Kidney epithelial cell (primary cell): ENCODE data around the gene LRR1. TPM values are rescaled to one million over a fixed set of nuclear protein-coding genes. Genes with fewer than 3 reads are reported as not detected.

Experiments
- DNase-seq: peaks from one replicate; pipeline ENCODE4 v3.0.0-alpha.2; 2010; ENCODE audit warnings: low read depth
- H3K27me3 ChIP-seq: 2 replicates; pipeline ENCODE4 v1.6.0; 2011; ENCODE audit warnings: low read length; ENCODE audit not compliant: control insufficient read depth, insufficient read depth
- H3K36me3 ChIP-seq: 2 replicates; pipeline ENCODE4 v1.5.1; 2011; ENCODE audit warnings: low read length; ENCODE audit not compliant: control insufficient read depth, insufficient read depth
- H3K4me3 ChIP-seq: 2 replicates; pipeline ENCODE4 v1.5.1; 2011; ENCODE audit warnings: low read depth, mild to moderate bottlenecking, control low read depth, low read length
- total RNA-seq: library from RNA; depleted of rRNA; stranded (reverse); fragments of >200 nt; gene quantifications from 2 replicates; pipeline ENCODE4 v1.2.3, GENCODE V29; 2015
- TF ChIP-seq, protein P1 (sequence below): IDR thresholded peaks from 2 replicates; pipeline ENCODE4 v1.5.1; 2011; ENCODE audit warnings: mild to moderate bottlenecking, moderate library complexity, low read length, control low read depth, inconsistent platforms; ENCODE audit not compliant: insufficient read depth, poor library complexity, severe bottlenecking

LRR1 gene, protein sequence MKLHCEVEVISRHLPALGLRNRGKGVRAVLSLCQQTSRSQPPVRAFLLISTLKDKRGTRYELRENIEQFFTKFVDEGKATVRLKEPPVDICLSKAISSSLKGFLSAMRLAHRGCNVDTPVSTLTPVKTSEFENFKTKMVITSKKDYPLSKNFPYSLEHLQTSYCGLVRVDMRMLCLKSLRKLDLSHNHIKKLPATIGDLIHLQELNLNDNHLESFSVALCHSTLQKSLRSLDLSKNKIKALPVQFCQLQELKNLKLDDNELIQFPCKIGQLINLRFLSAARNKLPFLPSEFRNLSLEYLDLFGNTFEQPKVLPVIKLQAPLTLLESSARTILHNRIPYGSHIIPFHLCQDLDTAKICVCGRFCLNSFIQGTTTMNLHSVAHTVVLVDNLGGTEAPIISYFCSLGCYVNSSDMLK
- 7.5 and 12.4 TPM in 2 replicates for total RNA-seq

DNA sequence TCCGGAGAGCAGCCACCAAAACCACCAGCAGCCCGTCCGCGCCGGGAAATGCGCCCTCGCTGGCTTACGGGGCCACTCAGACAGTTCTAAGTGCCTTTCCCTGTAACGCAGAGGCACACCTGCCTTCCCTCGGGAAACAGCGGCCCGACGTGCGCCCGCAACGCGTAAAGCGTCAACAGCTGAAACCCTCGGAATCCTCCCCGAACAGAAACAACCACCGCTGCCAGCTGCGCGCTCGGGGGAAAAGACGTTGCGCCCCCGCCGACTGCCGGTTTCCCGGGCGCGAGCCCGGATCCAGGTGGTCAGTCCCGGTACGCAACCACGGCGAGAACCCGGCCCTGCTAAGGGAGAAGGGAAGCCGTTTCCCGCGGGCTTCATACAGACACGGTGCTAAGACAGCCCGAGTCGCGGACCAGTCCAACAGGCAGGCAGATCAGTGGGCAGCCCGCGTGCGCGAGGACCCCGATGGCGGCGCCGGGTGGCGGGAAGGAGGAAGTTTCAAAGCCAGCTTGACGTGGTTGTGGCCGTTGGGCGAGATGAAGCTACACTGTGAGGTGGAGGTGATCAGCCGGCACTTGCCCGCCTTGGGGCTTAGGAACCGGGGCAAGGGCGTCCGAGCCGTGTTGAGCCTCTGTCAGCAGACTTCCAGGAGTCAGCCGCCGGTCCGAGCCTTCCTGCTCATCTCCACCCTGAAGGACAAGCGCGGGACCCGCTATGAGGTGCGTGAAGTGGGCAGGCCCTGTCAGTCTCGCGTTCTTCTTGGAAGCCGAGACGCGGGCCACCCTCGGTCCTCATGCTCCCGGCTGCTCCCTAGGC lies at the start of gene LRR1:
Gene LRR1 (plus strand): TSS at position 456 of the 816 bp plus-strand sequence. CDS start 81 bp downstream, at position 537.
- H3K36me3 ChIP-seq = no peaks in the 10 kb centered on the region
- no peaks in the 10 kb centered on the region for H3K27me3 ChIP-seq
- peak within 1 kb of the TSS; percentile 65 for H3K4me3 ChIP-seq
- TF ChIP-seq, protein P1, sequence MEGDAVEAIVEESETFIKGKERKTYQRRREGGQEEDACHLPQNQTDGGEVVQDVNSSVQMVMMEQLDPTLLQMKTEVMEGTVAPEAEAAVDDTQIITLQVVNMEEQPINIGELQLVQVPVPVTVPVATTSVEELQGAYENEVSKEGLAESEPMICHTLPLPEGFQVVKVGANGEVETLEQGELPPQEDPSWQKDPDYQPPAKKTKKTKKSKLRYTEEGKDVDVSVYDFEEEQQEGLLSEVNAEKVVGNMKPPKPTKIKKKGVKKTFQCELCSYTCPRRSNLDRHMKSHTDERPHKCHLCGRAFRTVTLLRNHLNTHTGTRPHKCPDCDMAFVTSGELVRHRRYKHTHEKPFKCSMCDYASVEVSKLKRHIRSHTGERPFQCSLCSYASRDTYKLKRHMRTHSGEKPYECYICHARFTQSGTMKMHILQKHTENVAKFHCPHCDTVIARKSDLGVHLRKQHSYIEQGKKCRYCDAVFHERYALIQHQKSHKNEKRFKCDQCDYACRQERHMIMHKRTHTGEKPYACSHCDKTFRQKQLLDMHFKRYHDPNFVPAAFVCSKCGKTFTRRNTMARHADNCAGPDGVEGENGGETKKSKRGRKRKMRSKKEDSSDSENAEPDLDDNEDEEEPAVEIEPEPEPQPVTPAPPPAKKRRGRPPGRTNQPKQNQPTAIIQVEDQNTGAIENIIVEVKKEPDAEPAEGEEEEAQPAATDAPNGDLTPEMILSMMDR = no peak
- DNase-seq = peak; percentile 41

DNA sequence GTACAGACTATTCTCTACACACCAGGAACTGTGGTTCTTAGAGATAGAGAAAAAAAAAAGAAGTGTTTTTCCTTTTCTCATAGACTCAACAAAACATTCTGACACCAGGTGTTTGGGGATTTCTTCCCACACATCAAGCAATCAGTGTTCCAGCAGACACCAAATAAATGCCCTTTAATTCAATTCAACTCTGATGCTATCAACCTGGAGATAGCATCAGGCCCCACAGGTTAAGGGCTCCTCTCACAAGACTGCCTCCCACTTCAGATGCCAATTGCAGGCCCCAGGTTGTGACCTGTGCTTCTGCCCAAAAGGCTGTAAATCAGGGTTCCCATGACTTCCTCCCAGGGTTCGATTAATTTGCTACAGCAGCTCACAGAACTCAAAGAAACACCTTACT lies 49.3 kb upstream of the LRR1 start:
- no peak for DNase-seq
- H3K4me3 ChIP-seq = no peak overlapping the region
- TF ChIP-seq, protein P1 = no peak

DNA sequence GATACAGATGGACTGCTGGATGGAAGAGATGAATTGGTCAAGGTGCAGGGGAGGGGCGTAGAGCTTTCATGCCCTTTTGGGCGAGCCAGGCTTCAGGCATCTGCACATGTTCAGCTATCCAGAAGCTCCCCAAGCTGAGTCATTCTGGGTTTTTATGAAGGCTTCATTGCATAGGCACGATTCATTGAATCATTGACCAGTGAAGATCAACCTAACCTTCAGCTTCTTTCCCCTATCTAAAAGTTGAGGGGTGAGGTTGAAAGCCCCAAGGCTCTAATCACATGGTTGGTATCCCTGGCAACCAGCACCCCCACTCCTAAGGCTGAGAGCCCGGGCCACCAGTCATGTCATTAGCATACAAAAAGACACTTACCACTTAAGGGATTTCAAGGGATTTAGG lies 48.9 kb upstream of the LRR1 start:
- no peaks in the 10 kb centered on the region for H3K36me3 ChIP-seq
- TF ChIP-seq, protein P1 = no peak
- no peak overlapping the region for H3K4me3 ChIP-seq
- no peaks in the 10 kb centered on the region for H3K27me3 ChIP-seq
- DNase-seq = peak; percentile 56

More for the DNA sequence above, 49.3 kb upstream of the LRR1 start:
- Histone ChIP-seq H3K27me3 (no peaks in the 10 kb centered on the region), H3K36me3 (no peaks in the 10 kb centered on the region)

DNA sequence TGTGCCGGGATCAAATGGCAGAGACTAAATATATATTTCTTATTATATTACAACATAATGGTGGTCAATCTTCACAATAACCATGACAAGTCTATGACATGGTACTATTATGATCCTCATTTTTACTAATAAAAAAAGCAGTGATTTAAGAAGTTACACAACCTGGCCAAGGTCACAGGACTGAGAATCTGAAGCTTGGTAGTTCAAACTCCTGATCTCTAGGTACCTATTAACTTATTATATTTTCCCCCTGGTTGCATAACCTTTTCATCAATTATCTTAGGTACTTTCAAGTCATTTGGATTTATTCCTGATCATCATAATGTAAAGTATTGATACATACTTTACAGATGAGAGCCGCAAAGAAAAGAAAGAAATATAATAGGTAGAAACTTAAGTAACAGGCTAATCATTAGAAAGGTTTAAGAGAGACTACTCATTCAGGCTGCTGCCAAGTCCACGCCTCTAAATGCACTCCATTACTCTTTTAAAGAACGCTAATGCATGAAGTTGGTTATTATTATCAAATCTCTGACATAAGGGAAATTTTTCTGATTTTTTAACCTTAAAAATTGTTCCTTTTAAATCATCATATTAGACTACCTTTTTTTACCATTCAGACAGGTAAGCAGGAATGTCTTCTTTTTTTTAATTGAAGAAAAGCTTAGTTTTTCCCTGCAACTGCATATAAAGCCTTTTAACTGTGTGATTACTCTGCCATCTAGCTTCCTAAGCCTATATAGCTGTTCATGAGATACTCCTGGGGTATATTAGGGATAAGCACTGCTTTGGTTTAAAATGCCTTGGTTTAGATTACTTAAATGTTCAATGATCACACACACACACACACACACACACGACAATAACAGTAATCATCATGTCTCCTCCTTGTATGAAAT lies 48.2 kb upstream of the LRR1 start:
- TF ChIP-seq, protein P1 = peak; percentile 49
- Histone ChIP-seq H3K36me3 (no peaks in the 10 kb centered on the region), H3K4me3 (no peak overlapping the region), H3K27me3 (no peaks in the 10 kb centered on the region)
- DNase-seq = no peak

DNA sequence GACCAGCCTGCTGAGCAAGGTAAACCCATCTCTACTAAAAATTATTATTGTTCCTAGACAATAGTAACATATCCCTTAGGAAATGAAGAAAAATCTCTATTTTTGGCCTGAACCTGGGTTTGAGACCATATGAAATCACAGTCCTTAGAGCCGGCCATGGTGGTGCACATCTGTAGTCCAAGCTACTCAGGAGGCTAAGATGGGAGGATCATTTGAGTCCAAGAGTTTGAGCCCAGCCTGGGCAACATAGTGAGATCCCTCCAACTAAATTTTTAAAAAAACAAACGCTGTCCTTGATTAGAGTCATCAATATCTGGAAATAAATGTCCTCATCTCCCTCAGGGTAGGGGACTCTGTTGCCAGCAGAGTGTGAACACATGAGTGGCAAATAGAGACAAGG lies 47.2 kb upstream of the LRR1 start:
- no peak for DNase-seq
- TF ChIP-seq, protein P1 = no peak
- H3K36me3 ChIP-seq = no peaks in the 10 kb centered on the region
- no peaks in the 10 kb centered on the region for H3K27me3 ChIP-seq
- H3K4me3 ChIP-seq = no peak overlapping the region
